ENCODE measurements around the gene TTC22.

TTC22 gene

GRCh38 chr1:54794451-54795355 lies 6.4 kb downstream of the TTC22 start:
- no peaks in the 10 kb centered on the region for H3K36me3 ChIP-seq (ENCODE audit: control insufficient read depth, insufficient read depth, low read length)

GRCh38 chr1:54792686-54793282 lies 8.3 kb downstream of the TTC22 start:
- Histone ChIP-seq H3K4me1 (ENCODE audit: control insufficient read depth, insufficient read depth, low read length) (peaks cover 27% of the 10 kb centered on the region), H3K9ac (ENCODE audit: low read depth, low read length) (no peak overlapping the region), H3K36me3 (ENCODE audit: control insufficient read depth, insufficient read depth, low read length) (no peaks in the 10 kb centered on the region), H3K9me3 (ENCODE audit: control insufficient read depth, insufficient read depth, low read length) (no peaks in the 10 kb centered on the region), H3K27me3 (ENCODE audit: control insufficient read depth, insufficient read depth, low read length) (no peaks in the 10 kb centered on the region), H3K4me3 (ENCODE audit: low read depth, low read length) (no peak overlapping the region), H3K27ac (ENCODE audit: low read depth, low read length) (no peak overlapping the region)

More at GRCh38 chr1:54794451-54795355, 6.4 kb downstream of the TTC22 start:
- H3K9ac ChIP-seq (ENCODE audit: low read depth, low read length), result no peak overlapping the region
- no peak overlapping the region for H3K4me3 ChIP-seq (ENCODE audit: low read depth, low read length)
- no peaks in the 10 kb centered on the region for H3K27me3 ChIP-seq (ENCODE audit: control insufficient read depth, insufficient read depth, low read length)
- no peaks in the 10 kb centered on the region for H3K9me3 ChIP-seq (ENCODE audit: control insufficient read depth, insufficient read depth, low read length)
- peak overlapping the region; percentile 42 for H3K27ac ChIP-seq (ENCODE audit: low read depth, low read length)
- H3K4me1 ChIP-seq (ENCODE audit: control insufficient read depth, insufficient read depth, low read length), result peaks cover 23% of the 10 kb centered on the region

GRCh38 chr1:54791880-54792522 lies 9.1 kb downstream of the TTC22 start:
- no peak overlapping the region for H3K27ac ChIP-seq (ENCODE audit: low read depth, low read length)
- H3K4me3 ChIP-seq (ENCODE audit: low read depth, low read length), result no peak overlapping the region
- H3K27me3 ChIP-seq (ENCODE audit: control insufficient read depth, insufficient read depth, low read length), result no peaks in the 10 kb centered on the region
- no peaks in the 10 kb centered on the region for H3K36me3 ChIP-seq (ENCODE audit: control insufficient read depth, insufficient read depth, low read length)
- peaks cover 27% of the 10 kb centered on the region for H3K4me1 ChIP-seq (ENCODE audit: control insufficient read depth, insufficient read depth, low read length)
- no peaks in the 10 kb centered on the region for H3K9me3 ChIP-seq (ENCODE audit: control insufficient read depth, insufficient read depth, low read length)
- no peak overlapping the region for H3K9ac ChIP-seq (ENCODE audit: low read depth, low read length)

- no peaks in the 10 kb centered on the region for H3K27me3 ChIP-seq (ENCODE audit: control insufficient read depth, insufficient read depth, low read length)
- H3K36me3 ChIP-seq (ENCODE audit: control insufficient read depth, insufficient read depth, low read length), result no peaks in the 10 kb centered on the region
- H3K9me3 ChIP-seq (ENCODE audit: control insufficient read depth, insufficient read depth, low read length), result no peaks in the 10 kb centered on the region
- H3K4me3 ChIP-seq (ENCODE audit: low read depth, low read length), result no peak overlapping the region
- H3K27ac ChIP-seq (ENCODE audit: low read depth, low read length), result no peak overlapping the region
- H3K9ac ChIP-seq (ENCODE audit: low read depth, low read length), result no peak overlapping the region
- peaks cover 4% of the 10 kb centered on the region; the same call in 1 of the 2 replicates for H3K4me1 ChIP-seq (ENCODE audit: control insufficient read depth, insufficient read depth, low read length)
Observed at GRCh38 chr1:54788459-54788858, 12.7 kb downstream of the TTC22 start.

GRCh38 chr1:54787604-54788003 lies 13.5 kb downstream of the TTC22 start:
- Histone ChIP-seq H3K9me3 (ENCODE audit: control insufficient read depth, insufficient read depth, low read length) (no peaks in the 10 kb centered on the region), H3K9ac (ENCODE audit: low read depth, low read length) (no peak overlapping the region), H3K36me3 (ENCODE audit: control insufficient read depth, insufficient read depth, low read length) (no peaks in the 10 kb centered on the region), H3K4me3 (ENCODE audit: low read depth, low read length) (no peak overlapping the region), H3K27me3 (ENCODE audit: control insufficient read depth, insufficient read depth, low read length) (peaks cover 7% of the 10 kb centered on the region), H3K4me1 (ENCODE audit: control insufficient read depth, insufficient read depth, low read length) (peaks cover 4% of the 10 kb centered on the region; the same call in 1 of the 2 replicates), H3K27ac (ENCODE audit: low read depth, low read length) (no peak overlapping the region)

- H3K9ac ChIP-seq (ENCODE audit: low read depth, low read length), result no peak overlapping the region
- no peaks in the 10 kb centered on the region for H3K9me3 ChIP-seq (ENCODE audit: control insufficient read depth, insufficient read depth, low read length)
- no peaks in the 10 kb centered on the region for H3K36me3 ChIP-seq (ENCODE audit: control insufficient read depth, insufficient read depth, low read length)
- H3K4me3 ChIP-seq (ENCODE audit: low read depth, low read length), result no peak overlapping the region
- peaks cover 15% of the 10 kb centered on the region for H3K27me3 ChIP-seq (ENCODE audit: control insufficient read depth, insufficient read depth, low read length)
- H3K27ac ChIP-seq (ENCODE audit: low read depth, low read length), result no peak overlapping the region
- peaks cover 4% of the 10 kb centered on the region; the same call in 1 of the 2 replicates for H3K4me1 ChIP-seq (ENCODE audit: control insufficient read depth, insufficient read depth, low read length)
Observed at GRCh38 chr1:54786778-54787177, 14.3 kb downstream of the TTC22 start.

GRCh38 chr1:54784066-54784465 lies 17.1 kb downstream of the TTC22 start:
- peaks cover 37% of the 10 kb centered on the region for H3K27me3 ChIP-seq (ENCODE audit: control insufficient read depth, insufficient read depth, low read length)
- no peak overlapping the region for H3K9ac ChIP-seq (ENCODE audit: low read depth, low read length)
- H3K9me3 ChIP-seq (ENCODE audit: control insufficient read depth, insufficient read depth, low read length), result no peaks in the 10 kb centered on the region
- H3K4me3 ChIP-seq (ENCODE audit: low read depth, low read length), result no peak overlapping the region
- H3K27ac ChIP-seq (ENCODE audit: low read depth, low read length), result no peak overlapping the region
- H3K4me1 ChIP-seq (ENCODE audit: control insufficient read depth, insufficient read depth, low read length), result peaks cover 4% of the 10 kb centered on the region; the same call in 1 of the 2 replicates
- no peaks in the 10 kb centered on the region for H3K36me3 ChIP-seq (ENCODE audit: control insufficient read depth, insufficient read depth, low read length)

GRCh38 chr1:54782588-54782987 lies 18.5 kb downstream of the TTC22 start:
- H3K27ac ChIP-seq (ENCODE audit: low read depth, low read length), result no peak overlapping the region
- no peaks in the 10 kb centered on the region for H3K36me3 ChIP-seq (ENCODE audit: control insufficient read depth, insufficient read depth, low read length)
- H3K4me1 ChIP-seq (ENCODE audit: control insufficient read depth, insufficient read depth, low read length), result no peaks in the 10 kb centered on the region
- no peak overlapping the region for H3K9ac ChIP-seq (ENCODE audit: low read depth, low read length)
- H3K9me3 ChIP-seq (ENCODE audit: control insufficient read depth, insufficient read depth, low read length), result no peaks in the 10 kb centered on the region
- peaks cover 45% of the 10 kb centered on the region for H3K27me3 ChIP-seq (ENCODE audit: control insufficient read depth, insufficient read depth, low read length)
- H3K4me3 ChIP-seq (ENCODE audit: low read depth, low read length), result no peak overlapping the region

GRCh38 chr1:54782156-54782555 lies 19.0 kb downstream of the TTC22 start:
- Histone ChIP-seq H3K4me1 (ENCODE audit: control insufficient read depth, insufficient read depth, low read length) (no peaks in the 10 kb centered on the region), H3K27me3 (ENCODE audit: control insufficient read depth, insufficient read depth, low read length) (peaks cover 45% of the 10 kb centered on the region), H3K9me3 (ENCODE audit: control insufficient read depth, insufficient read depth, low read length) (no peaks in the 10 kb centered on the region), H3K36me3 (ENCODE audit: control insufficient read depth, insufficient read depth, low read length) (no peaks in the 10 kb centered on the region), H3K4me3 (ENCODE audit: low read depth, low read length) (no peak overlapping the region), H3K27ac (ENCODE audit: low read depth, low read length) (no peak overlapping the region), H3K9ac (ENCODE audit: low read depth, low read length) (no peak overlapping the region)

GRCh38 chr1:54781023-54781723 lies 19.9 kb downstream of the TTC22 start:
- H3K36me3 ChIP-seq (ENCODE audit: control insufficient read depth, insufficient read depth, low read length), result no peaks in the 10 kb centered on the region
- H3K9ac ChIP-seq (ENCODE audit: low read depth, low read length), result no peak overlapping the region
- H3K4me3 ChIP-seq (ENCODE audit: low read depth, low read length), result peak overlapping the region; percentile 39
- peaks cover 45% of the 10 kb centered on the region for H3K27me3 ChIP-seq (ENCODE audit: control insufficient read depth, insufficient read depth, low read length)
- no peaks in the 10 kb centered on the region for H3K4me1 ChIP-seq (ENCODE audit: control insufficient read depth, insufficient read depth, low read length)
- H3K27ac ChIP-seq (ENCODE audit: low read depth, low read length), result no peak overlapping the region
- no peaks in the 10 kb centered on the region for H3K9me3 ChIP-seq (ENCODE audit: control insufficient read depth, insufficient read depth, low read length)
